Transverse colon (tissue), 4 donors: ENCODE data around the gene PNMA6E. TPM values are rescaled to one million over a fixed set of nuclear protein-coding genes. Genes with fewer than 3 reads are reported as not detected.

ENCODE experiments used
- DNase-seq: peaks from one replicate; pipeline ENCODE4 v3.0.0-alpha.2; 2019
- H3K27ac ChIP-seq, 4 donors: fragments of 200-600 bp; sonication (generic); 2 replicates each; pipeline ENCODE4 v1.5.1; 2016 to 2018; ENCODE audit warnings: inconsistent platforms in 4 of 4
- H3K27me3 ChIP-seq: fragments of 200-600 bp; sonication (generic); 2 replicates; pipeline ENCODE4 v1.5.1; 2017; ENCODE audit warnings: inconsistent platforms
- H3K36me3 ChIP-seq, 4 donors: fragments of 200-600 bp; sonication (generic); 2 replicates each; pipeline ENCODE4 v1.5.1; 2017 to 2019; ENCODE audit warnings: inconsistent platforms in 4 of 4
- H3K4me1 ChIP-seq, 4 donors: fragments of 200-600 bp; sonication (generic); 2 replicates each; pipeline ENCODE4 v1.5.1; 2017 to 2020; ENCODE audit warnings: inconsistent platforms in 4 of 4
- H3K4me3 ChIP-seq, 4 donors: fragments of 200-600 bp; sonication (generic); 1 replicate in 1 of 4; 2 replicates in 3 of 4; pipeline versions ENCODE4 v1.5.1 to v1.6.1; 2017 to 2019; ENCODE audit warnings: inconsistent platforms in 4 of 4
- H3K9me3 ChIP-seq, 2 donors: fragments of 200-600 bp; sonication (generic); 2 replicates each; pipeline ENCODE4 v1.5.1; 2017 to 2019; ENCODE audit warnings: inconsistent platforms in 2 of 2
- EP300 ChIP-seq: sonication (generic); formaldehyde crosslinking; IDR thresholded peaks from one replicate; pipeline ENCODE4 v1.6.1; 2017; ENCODE audit warnings: antibody characterized with exemption, low read depth
- POLR2A ChIP-seq: fragments of 450-650 bp; IDR thresholded peaks from one replicate; pipeline ENCODE4 v1.6.1; 2016; ENCODE audit warnings: antibody characterized with exemption, mild to moderate bottlenecking, moderate library complexity
- POLR2AphosphoS5 ChIP-seq, 3 donors: sonication (generic); formaldehyde crosslinking; IDR thresholded peaks; one replicate each; pipeline ENCODE4 v1.6.1; 2016; ENCODE audit warnings: antibody characterized with exemption in 3 of 3
- WGBS, 2 donors: methylation state at CpG; one replicate each; pipeline ENCODE4 v1.1.5; 2018; ENCODE audit warnings: low coverage in 1 of 2; 5-methylcytosine and 5-hydroxymethylcytosine counted together
- in situ Hi-C, 4 donors: fragments of 200-750 bp; cut with MboI; loops; one replicate each; pipeline versions ENCODE4 v1.15.0 to v1.15.1; 2017; ENCODE audit warnings: low sequenced_read_pairs in 3 of 4, low pct_ligation_motif_present in 1 of 4, low pct_unique_long_range_greater_than_20kb in 1 of 4
- intact Hi-C: fragments of 100-400 bp; cut with DNase I; formaldehyde crosslinking; loops from one replicate; pipeline ENCODE4 v1.15.1; 2023; ENCODE audit warnings: low total_unique reads
- small RNA-seq, 4 donors: library from RNA; depleted of rRNA; stranded (forward); fragments of <200 nt; gene quantifications; one replicate each; pipeline ENCODE3, GENCODE V24; 2016
- total RNA-seq, 4 donors: library from RNA; depleted of rRNA; stranded (reverse); fragments of >200 nt; gene quantifications; one replicate each; pipeline ENCODE4 v1.1.0, GENCODE V29; 2016
- TF ChIP-seq, protein P1 (sequence below), 5 experiments: fragments of 200-600 bp in 3 of 5; fragments of 450-650 bp in 2 of 5; sonication (generic) in 3 of 5; IDR thresholded peaks; 1 replicate in 2 of 5; 2 replicates in 3 of 5; pipeline ENCODE4 v1.5.1; 2016 to 2017; ENCODE audit warnings: antibody characterized with exemption in 5 of 5, inconsistent platforms in 3 of 5, mild to moderate bottlenecking in 2 of 5, moderate library complexity in 1 of 5

The PNMA6E gene
- total RNA-seq, 4 donors from 2014 or later: not detected

- no peaks in the 10 kb centered on the region for H3K27me3 ChIP-seq
- peaks cover 0 to 5% (median 0%) of the 10 kb centered on the region in 4 donors for H3K36me3 ChIP-seq
- in situ Hi-C loops: loop anchor here in 1 of 4 donors (25.0 kb wide), 1 partner anchor 190 kb away; no protein-coding TSS in a partner anchor
- no peaks in the 10 kb centered on the region for H3K9me3 ChIP-seq
- no peaks in the 10 kb centered on the region for H3K4me1 ChIP-seq
- intact Hi-C loops: no loop called here
- WGBS, 2 donors: 74% methylated on average over 8 of the region's 8 CpGs; no CpG with 5 or more reads in 1 of the 2 donors
- no peak for TF ChIP-seq EP300
- TF ChIP-seq, protein P1, sequence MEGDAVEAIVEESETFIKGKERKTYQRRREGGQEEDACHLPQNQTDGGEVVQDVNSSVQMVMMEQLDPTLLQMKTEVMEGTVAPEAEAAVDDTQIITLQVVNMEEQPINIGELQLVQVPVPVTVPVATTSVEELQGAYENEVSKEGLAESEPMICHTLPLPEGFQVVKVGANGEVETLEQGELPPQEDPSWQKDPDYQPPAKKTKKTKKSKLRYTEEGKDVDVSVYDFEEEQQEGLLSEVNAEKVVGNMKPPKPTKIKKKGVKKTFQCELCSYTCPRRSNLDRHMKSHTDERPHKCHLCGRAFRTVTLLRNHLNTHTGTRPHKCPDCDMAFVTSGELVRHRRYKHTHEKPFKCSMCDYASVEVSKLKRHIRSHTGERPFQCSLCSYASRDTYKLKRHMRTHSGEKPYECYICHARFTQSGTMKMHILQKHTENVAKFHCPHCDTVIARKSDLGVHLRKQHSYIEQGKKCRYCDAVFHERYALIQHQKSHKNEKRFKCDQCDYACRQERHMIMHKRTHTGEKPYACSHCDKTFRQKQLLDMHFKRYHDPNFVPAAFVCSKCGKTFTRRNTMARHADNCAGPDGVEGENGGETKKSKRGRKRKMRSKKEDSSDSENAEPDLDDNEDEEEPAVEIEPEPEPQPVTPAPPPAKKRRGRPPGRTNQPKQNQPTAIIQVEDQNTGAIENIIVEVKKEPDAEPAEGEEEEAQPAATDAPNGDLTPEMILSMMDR (IDR thresholded peaks at IDR 0.05): no peak
- TF ChIP-seq POLR2AphosphoS5 (IDR thresholded peaks at IDR 0.05): no peak
- no peak for TF ChIP-seq POLR2A
- no peak for DNase-seq
- no peak overlapping the region for H3K4me3 ChIP-seq
- no peak overlapping the region for H3K27ac ChIP-seq
Observed at GRCh38 chrX:153351981-153352380, 49.2 kb downstream of the PNMA6E start.

GRCh38 chrX:153349952-153350351 is 51.2 kb downstream of the PNMA6E start:
- TF ChIP-seq, protein P1 (IDR thresholded peaks at IDR 0.05): no peak
- TF ChIP-seq POLR2AphosphoS5 (IDR thresholded peaks at IDR 0.05): no peak
- no peak for TF ChIP-seq POLR2A
- TF ChIP-seq EP300: no peak
- H3K4me1 ChIP-seq: no peaks in the 10 kb centered on the region
- no peak for DNase-seq
- in situ Hi-C loops (loop anchor here in 1 of 4 donors (25.0 kb wide), 1 partner anchor 188 kb away; no protein-coding TSS in a partner anchor), intact Hi-C loops (no loop called here)
- H3K27me3 ChIP-seq: no peaks in the 10 kb centered on the region
- no peak overlapping the region for H3K27ac ChIP-seq
- H3K36me3 ChIP-seq: peaks cover 0 to 5% (median 0%) of the 10 kb centered on the region in 4 donors
- 93% methylated on average over 5 of the region's 5 CpGs; no CpG with 5 or more reads in 1 of the 2 donors for WGBS, 2 donors
- H3K9me3 ChIP-seq: no peaks in the 10 kb centered on the region
- H3K4me3 ChIP-seq: no peak overlapping the region

DNA sequence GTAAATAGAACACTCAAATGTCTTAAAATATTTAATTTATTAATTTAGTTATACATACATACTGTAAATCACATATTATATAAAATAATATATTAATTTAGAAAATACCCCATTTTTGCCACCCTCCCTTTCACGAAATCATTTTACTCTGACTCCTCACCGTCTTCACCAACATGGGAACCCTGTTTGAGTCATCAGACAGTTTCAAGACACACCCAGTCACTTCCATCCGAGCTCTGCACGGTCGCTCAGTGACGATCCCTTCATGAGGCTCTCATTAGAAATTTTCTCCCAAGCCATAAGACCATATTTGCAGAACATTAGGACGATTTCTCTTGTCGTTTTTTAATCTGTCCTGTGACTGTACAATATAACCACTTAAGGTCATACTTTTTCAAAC is 52.7 kb downstream of the PNMA6E start:
- WGBS, 2 donors: 82% methylated on average over 8 of the region's 8 CpGs; no CpG with 5 or more reads in 1 of the 2 donors
- no peak overlapping the region for H3K4me3 ChIP-seq
- TF ChIP-seq, protein P1 (IDR thresholded peaks at IDR 0.05): no peak
- TF ChIP-seq POLR2A (no peak), POLR2AphosphoS5 (IDR thresholded peaks at IDR 0.05) (no peak), EP300 (no peak)
- in situ Hi-C loops (no loop called here), intact Hi-C loops (no loop called here)
- no peak overlapping the region for H3K27ac ChIP-seq
- H3K27me3 ChIP-seq: no peaks in the 10 kb centered on the region
- H3K36me3 ChIP-seq: peaks cover 0 to 5% (median 0%) of the 10 kb centered on the region in 4 donors
- H3K9me3 ChIP-seq: no peaks in the 10 kb centered on the region
- H3K4me1 ChIP-seq: no peaks in the 10 kb centered on the region
- no peak for DNase-seq

DNA sequence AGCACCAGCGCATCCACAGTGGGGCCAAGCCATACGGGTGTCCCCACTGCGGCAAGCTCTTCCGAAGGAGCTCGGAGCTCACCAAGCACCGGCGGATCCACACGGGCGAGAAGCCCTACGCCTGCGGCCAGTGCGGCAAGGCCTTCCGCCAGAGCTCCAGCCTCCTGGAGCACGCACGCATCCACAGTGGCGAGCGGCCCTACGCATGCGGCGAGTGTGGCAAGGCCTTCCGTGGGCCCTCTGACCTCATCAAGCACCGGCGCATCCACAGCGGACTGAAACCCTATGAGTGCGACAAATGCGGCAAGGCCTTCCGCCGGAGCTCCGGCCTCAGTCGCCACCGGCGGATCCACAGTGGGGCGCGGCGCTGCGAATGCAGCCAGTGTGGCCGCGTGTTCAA is 53.6 kb downstream of the PNMA6E start:
- in situ Hi-C loops: no loop called here
- DNase-seq: no peak
- Histone ChIP-seq H3K9me3 (no peaks in the 10 kb centered on the region), H3K36me3 (peaks cover 0 to 5% (median 0%) of the 10 kb centered on the region in 4 donors), H3K4me3 (no peak overlapping the region), H3K27ac (no peak overlapping the region), H3K4me1 (no peaks in the 10 kb centered on the region), H3K27me3 (no peaks in the 10 kb centered on the region)
- WGBS, 2 donors: 96% methylated on average over 35 of the region's 38 CpGs; no CpG with 5 or more reads in 1 of the 2 donors
- intact Hi-C loops: no loop called here
- TF ChIP-seq POLR2A (no peak), EP300 (no peak), POLR2AphosphoS5 (IDR thresholded peaks at IDR 0.05) (no peak)
- TF ChIP-seq, protein P1 (IDR thresholded peaks at IDR 0.05): no peak

Small RNA genes within 50 kb of the gene (small RNA-seq; reads per million reads assigned to genes)
- gene AC152007.1 (0 reads per million in 4 donors), gene RN7SL667P (0 reads per million in 4 donors)

Other genes with a start within 250 kb of the PNMA6E start
- not detected for gene MAGEA1, start 222.1 kb downstream of the PNMA6E start, total RNA-seq
- gene PNMA6F, start 79.6 kb downstream of the PNMA6E start, total RNA-seq: not detected
- 1 to 10 TPM; 5.6 to 8.8 (median 7.1) TPM for gene ZNF275, start 67.2 kb downstream of the PNMA6E start, total RNA-seq
- gene ZFP92, start 10.1 kb upstream of the PNMA6E start, total RNA-seq: 1 to 10 TPM in 2 of 4 donors, under 1 TPM in 2; 0.27 to 3.0 (median 1.3) TPM
- gene TREX2, start 44.7 kb upstream of the PNMA6E start, total RNA-seq: 1 to 10 TPM in 2 of 4 donors, under 1 TPM in 1, not detected in 1; 0.55 to 2.0 (median 1.4) TPM
- gene HAUS7, start 69.2 kb upstream of the PNMA6E start, total RNA-seq: 10 to 100 TPM in 3 of 4 donors, 1 to 10 TPM in 1; 7.0 to 34.8 (median 12.4) TPM
- 10 to 100 TPM in 2 of 4 donors, 1 to 10 TPM in 2; 3.8 to 67.1 (median 10.5) TPM for gene BGN, start 93.6 kb upstream of the PNMA6E start, total RNA-seq
- not detected for gene ATP2B3, start 116.3 kb upstream of the PNMA6E start, total RNA-seq
- gene CCNQ, start 197.8 kb upstream of the PNMA6E start, total RNA-seq: 10 to 100 TPM in 3 of 4 donors, 1 to 10 TPM in 1; 5.2 to 32.5 (median 26.8) TPM
- not detected for gene DUSP9, start 245.9 kb upstream of the PNMA6E start, total RNA-seq